K562 (cell line): Measurements from ENCODE around the gene CCDC9. TPM values are rescaled to one million over a fixed set of nuclear protein-coding genes. Genes with fewer than 3 reads are reported as not detected.

Experiments used
- BRF1 ChIP-seq: IDR thresholded peaks from 3 replicates; pipeline ENCODE4 v1.6.1; 2011; ENCODE audit warnings: borderline replicate concordance, mild to moderate bottlenecking; ENCODE audit not compliant: insufficient read length; ENCODE audit errors: extremely low read depth
- CBFA2T3 ChIP-seq: fragments of 450-650 bp; IDR thresholded peaks from 2 replicates; pipeline ENCODE4 v1.6.1; 2017
- FUS ChIP-seq: fragments of 200-400 bp; formaldehyde crosslinking; optimal IDR thresholded peaks from 2 replicates; pipeline ENCODE3; 2017; ENCODE audit warnings: low read depth, low read length
- HDAC1 ChIP-seq, 2 experiments: fragments of 450-650 bp; IDR thresholded peaks; 2 replicates each; pipeline ENCODE4 v1.6.1; 2016 to 2017; ENCODE audit warnings: inconsistent platforms in 1 of 2, mild to moderate bottlenecking in 1 of 2, moderate library complexity in 1 of 2
- L3MBTL2 ChIP-seq: fragments of 450-650 bp; IDR thresholded peaks from 2 replicates; pipeline ENCODE4 v1.6.1; 2016; ENCODE audit warnings: mild to moderate bottlenecking, moderate library complexity
- MAZ ChIP-seq, 2 experiments: fragments of 450-650 bp in 1 of 2; sonication (generic) in 1 of 2; formaldehyde crosslinking; IDR thresholded peaks in 1 of 2; conservative IDR thresholded peaks in 1 of 2; 2 replicates each; pipeline versions ENCODE4 v1.4.0 to v1.5.0; 2020; ENCODE audit warnings: mild to moderate bottlenecking in 1 of 2, missing genetic modification reagents in 1 of 2
- PURB ChIP-seq: sonication (generic); formaldehyde crosslinking; IDR thresholded peaks from 2 replicates; pipeline ENCODE4 v1.9.0; 2021; ENCODE audit warnings: low read depth, mild to moderate bottlenecking, missing genetic modification reagents
- RBM25 ChIP-seq: fragments of 200-400 bp; formaldehyde crosslinking; IDR thresholded peaks from 2 replicates; pipeline ENCODE4 v1.6.1; 2018; ENCODE audit warnings: low read length, low read depth, moderate library complexity; ENCODE audit not compliant: severe bottlenecking
- XRCC5 ChIP-seq: fragments of 200-400 bp; formaldehyde crosslinking; IDR thresholded peaks from 2 replicates; pipeline ENCODE4 v1.6.1; 2017; ENCODE audit warnings: low read depth, mild to moderate bottlenecking, low read length
- ZNF436 ChIP-seq: fragments of 250-450, 450-650 bp; sonication (Bioruptor Pico); formaldehyde crosslinking; IDR thresholded peaks from 2 replicates; pipeline ENCODE4 v1.7.0; 2020; ENCODE audit warnings: mild to moderate bottlenecking
- ZNF589 ChIP-seq: fragments of 200-800 bp; sonication (Bioruptor generic); IDR thresholded peaks from 2 replicates; pipeline ENCODE4 v1.6.1; 2016; ENCODE audit warnings: low read depth, missing genetic modification characterization, missing compliant biosample characterization
- polyA plus RNA-seq, 8 experiments: library from polyadenylated mRNA; depleted of rRNA in 4 of 8; stranded (reverse) in 5 of 8; unstranded in 3 of 8; fragments of >200 nt; fragmentation: Nextera tagmentation in 2 of 8; fragmentation: Illumina TruSeq in 1 of 8; extraction: Ambion mirVana in 2 of 8; extraction: Trizol in 1 of 8; gene quantifications; 2 replicates each; pipeline versions ENCODE4 v1.2.1 to v1.2.3, GENCODE V29; 2011 to 2014; ENCODE audit warnings: inconsistent platforms in 1 of 8, missing spikeins in 1 of 8
- total RNA-seq, 7 experiments: library from RNA; depleted of rRNA in 6 of 7; stranded (reverse); fragments of >200 nt in 6 of 7; fragmentation: Illumina TruSeq in 2 of 7; extraction: Trizol in 2 of 7; gene quantifications; 2 replicates each; pipeline versions ENCODE4 v1.2.1 to v1.2.3, GENCODE V29; 2011 to 2021; ENCODE audit warnings: low replicate concordance in 1 of 7
- TF ChIP-seq, protein P1 (sequence below): fragments of 450-650 bp; formaldehyde crosslinking; conservative IDR thresholded peaks from 2 replicates; pipeline ENCODE4 v1.4.0; 2022; ENCODE audit warnings: mild to moderate bottlenecking, missing genetic modification characterization
- TF ChIP-seq, protein P2 (sequence below): fragments of 450-650 bp; IDR thresholded peaks from 2 replicates; pipeline ENCODE4 v1.6.1; 2016
- TF ChIP-seq, protein P3 (sequence below), 2 experiments: fragments of 250-450 bp in 1 of 2; fragments of 450-650 bp in 1 of 2; sonication (Bioruptor Pico) in 1 of 2; IDR thresholded peaks; 2 replicates each; pipeline versions ENCODE4 v1.6.1 to v1.8.0; 2016 to 2021; ENCODE audit warnings: mild to moderate bottlenecking in 2 of 2, moderate library complexity in 2 of 2, missing compliant biosample characterization in 1 of 2, missing genetic modification characterization in 1 of 2
- TF ChIP-seq, protein P4 (sequence below): fragments of 250-450 bp; sonication (Bioruptor Pico); IDR thresholded peaks from 2 replicates; pipeline ENCODE4 v1.4.0; 2020; ENCODE audit warnings: mild to moderate bottlenecking
- TF ChIP-seq, protein P5 (sequence below): IDR thresholded peaks from 2 replicates; pipeline ENCODE4 v1.6.1; 2011; ENCODE audit not compliant: insufficient read length; ENCODE audit errors: extremely low read depth
- TF ChIP-seq, protein P6 (sequence below): IDR thresholded peaks from 3 replicates; pipeline ENCODE4 v1.6.1; 2011; ENCODE audit warnings: borderline replicate concordance, mild to moderate bottlenecking, moderate library complexity; ENCODE audit not compliant: insufficient read length; ENCODE audit errors: extremely low read depth

CCDC9 gene
- total and polyA plus RNA-seq, 9 of the 15 experiments (the other 6 are each of a cell fraction or from before 2014, with no cell fraction given), result 0.23 to 38.6 (median 8.4) TPM

DNA sequence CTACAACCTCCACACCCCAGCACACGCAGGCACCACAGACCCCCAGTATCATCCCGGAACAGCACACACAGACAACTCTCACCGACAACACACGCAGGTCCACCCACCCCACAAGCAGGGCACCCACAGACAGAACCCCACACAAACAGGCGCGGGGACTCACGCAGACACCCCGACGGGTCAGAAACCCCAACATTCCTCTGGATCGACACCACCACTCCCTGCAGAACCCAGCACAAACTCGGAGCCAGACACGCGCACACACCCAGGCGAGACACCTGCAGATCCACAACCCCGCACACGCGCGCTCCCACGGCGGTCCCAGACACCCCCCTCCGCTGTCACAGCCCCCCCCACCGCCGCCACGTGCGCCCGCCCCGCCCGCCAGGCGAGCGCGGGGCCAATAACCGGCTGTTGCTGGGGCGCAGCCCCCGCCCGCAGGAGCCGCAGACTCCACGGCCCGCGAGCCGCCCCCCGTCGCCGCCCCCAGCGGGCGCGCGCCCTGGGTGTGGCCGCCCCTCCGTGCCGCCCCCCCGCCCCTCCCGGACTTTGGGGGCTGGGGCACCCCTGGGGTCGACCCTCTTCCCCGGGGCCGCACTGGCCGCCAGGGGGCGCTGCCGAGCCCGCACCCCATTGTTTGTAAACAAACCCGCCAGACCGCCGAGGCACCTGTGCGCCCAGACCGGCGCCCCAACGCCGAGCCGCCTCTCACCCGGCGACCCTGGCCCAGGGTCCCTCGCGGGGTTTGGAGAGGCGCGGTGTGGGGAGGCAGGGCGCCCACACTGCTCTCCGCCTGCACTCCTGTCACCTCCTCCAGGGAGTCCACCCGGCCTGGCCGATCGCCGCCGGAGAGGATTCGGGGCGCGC, 26.0 kb upstream of the CCDC9 start (continued):
- TF ChIP-seq, protein P1, sequence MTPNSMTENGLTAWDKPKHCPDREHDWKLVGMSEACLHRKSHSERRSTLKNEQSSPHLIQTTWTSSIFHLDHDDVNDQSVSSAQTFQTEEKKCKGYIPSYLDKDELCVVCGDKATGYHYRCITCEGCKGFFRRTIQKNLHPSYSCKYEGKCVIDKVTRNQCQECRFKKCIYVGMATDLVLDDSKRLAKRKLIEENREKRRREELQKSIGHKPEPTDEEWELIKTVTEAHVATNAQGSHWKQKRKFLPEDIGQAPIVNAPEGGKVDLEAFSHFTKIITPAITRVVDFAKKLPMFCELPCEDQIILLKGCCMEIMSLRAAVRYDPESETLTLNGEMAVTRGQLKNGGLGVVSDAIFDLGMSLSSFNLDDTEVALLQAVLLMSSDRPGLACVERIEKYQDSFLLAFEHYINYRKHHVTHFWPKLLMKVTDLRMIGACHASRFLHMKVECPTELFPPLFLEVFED (CRISPR knock-in tag), result peak; percentile 46; the same call in 1 of the 2 replicates
- peak; percentile 48; the same call in 1 of the 2 replicates for TF ChIP-seq XRCC5
- peak; percentile 93 for TF ChIP-seq ZNF436
- no peak for TF ChIP-seq BRF1
- TF ChIP-seq, protein P2, sequence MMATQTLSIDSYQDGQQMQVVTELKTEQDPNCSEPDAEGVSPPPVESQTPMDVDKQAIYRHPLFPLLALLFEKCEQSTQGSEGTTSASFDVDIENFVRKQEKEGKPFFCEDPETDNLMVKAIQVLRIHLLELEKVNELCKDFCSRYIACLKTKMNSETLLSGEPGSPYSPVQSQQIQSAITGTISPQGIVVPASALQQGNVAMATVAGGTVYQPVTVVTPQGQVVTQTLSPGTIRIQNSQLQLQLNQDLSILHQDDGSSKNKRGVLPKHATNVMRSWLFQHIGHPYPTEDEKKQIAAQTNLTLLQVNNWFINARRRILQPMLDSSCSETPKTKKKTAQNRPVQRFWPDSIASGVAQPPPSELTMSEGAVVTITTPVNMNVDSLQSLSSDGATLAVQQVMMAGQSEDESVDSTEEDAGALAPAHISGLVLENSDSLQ, result no peak
- TF ChIP-seq, protein P3, sequence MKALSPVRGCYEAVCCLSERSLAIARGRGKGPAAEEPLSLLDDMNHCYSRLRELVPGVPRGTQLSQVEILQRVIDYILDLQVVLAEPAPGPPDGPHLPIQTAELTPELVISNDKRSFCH (CRISPR knock-in tag; IDR thresholded peaks at IDR 0.05), result no peak
- TF ChIP-seq, protein P3 (tag; IDR thresholded peaks at IDR 0.05), result 0 out of 2 replicates have a peak, but pooled peaks have one; percentile 43
- 0 out of 2 replicates have a peak, but pooled peaks have one; percentile 44 for TF ChIP-seq ZNF589 (CRISPR knock-in tag)
- peak; percentile 99 for TF ChIP-seq RBM25
- TF ChIP-seq HDAC1 (IDR thresholded peaks at IDR 0.05), result peak; percentile 90 to 92
- TF ChIP-seq, protein P4, sequence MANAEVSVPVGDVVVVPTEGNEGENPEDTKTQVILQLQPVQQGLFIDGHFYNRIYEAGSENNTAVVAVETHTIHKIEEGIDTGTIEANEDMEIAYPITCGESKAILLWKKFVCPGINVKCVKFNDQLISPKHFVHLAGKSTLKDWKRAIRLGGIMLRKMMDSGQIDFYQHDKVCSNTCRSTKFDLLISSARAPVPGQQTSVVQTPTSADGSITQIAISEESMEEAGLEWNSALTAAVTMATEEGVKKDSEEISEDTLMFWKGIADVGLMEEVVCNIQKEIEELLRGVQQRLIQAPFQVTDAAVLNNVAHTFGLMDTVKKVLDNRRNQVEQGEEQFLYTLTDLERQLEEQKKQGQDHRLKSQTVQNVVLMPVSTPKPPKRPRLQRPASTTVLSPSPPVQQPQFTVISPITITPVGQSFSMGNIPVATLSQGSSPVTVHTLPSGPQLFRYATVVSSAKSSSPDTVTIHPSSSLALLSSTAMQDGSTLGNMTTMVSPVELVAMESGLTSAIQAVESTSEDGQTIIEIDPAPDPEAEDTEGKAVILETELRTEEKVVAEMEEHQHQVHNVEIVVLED (CRISPR knock-in tag), result 0 out of 2 replicates have a peak, but pooled peaks have one; percentile 37
- TF ChIP-seq, protein P5, sequence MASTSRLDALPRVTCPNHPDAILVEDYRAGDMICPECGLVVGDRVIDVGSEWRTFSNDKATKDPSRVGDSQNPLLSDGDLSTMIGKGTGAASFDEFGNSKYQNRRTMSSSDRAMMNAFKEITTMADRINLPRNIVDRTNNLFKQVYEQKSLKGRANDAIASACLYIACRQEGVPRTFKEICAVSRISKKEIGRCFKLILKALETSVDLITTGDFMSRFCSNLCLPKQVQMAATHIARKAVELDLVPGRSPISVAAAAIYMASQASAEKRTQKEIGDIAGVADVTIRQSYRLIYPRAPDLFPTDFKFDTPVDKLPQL, result no peak
- no peak for TF ChIP-seq PURB (CRISPR knock-in tag)
- peak; percentile 35 for TF ChIP-seq FUS
- no peak for TF ChIP-seq L3MBTL2
- TF ChIP-seq MAZ (CRISPR knock-in tag; conservative IDR thresholded peaks at IDR 0.05 in 1 of 2, IDR thresholded peaks at IDR 0.05 in 1 of 2), result peak; percentile 77 to 93; a peak in 3 of 4 replicates
- TF ChIP-seq CBFA2T3, result 0 out of 2 replicates have a peak, but pooled peaks have one; percentile 4
- TF ChIP-seq, protein P6, sequence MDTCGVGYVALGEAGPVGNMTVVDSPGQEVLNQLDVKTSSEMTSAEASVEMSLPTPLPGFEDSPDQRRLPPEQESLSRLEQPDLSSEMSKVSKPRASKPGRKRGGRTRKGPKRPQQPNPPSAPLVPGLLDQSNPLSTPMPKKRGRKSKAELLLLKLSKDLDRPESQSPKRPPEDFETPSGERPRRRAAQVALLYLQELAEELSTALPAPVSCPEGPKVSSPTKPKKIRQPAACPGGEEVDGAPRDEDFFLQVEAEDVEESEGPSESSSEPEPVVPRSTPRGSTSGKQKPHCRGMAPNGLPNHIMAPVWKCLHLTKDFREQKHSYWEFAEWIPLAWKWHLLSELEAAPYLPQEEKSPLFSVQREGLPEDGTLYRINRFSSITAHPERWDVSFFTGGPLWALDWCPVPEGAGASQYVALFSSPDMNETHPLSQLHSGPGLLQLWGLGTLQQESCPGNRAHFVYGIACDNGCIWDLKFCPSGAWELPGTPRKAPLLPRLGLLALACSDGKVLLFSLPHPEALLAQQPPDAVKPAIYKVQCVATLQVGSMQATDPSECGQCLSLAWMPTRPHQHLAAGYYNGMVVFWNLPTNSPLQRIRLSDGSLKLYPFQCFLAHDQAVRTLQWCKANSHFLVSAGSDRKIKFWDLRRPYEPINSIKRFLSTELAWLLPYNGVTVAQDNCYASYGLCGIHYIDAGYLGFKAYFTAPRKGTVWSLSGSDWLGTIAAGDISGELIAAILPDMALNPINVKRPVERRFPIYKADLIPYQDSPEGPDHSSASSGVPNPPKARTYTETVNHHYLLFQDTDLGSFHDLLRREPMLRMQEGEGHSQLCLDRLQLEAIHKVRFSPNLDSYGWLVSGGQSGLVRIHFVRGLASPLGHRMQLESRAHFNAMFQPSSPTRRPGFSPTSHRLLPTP, result peak; percentile 47
